GM06990 (cell line): ENCODE results near the gene MAPK11.

ENCODE experiments used
- DNase-seq: peaks from one replicate; pipeline ENCODE4 v3.0.0-alpha.2; 2011; ENCODE audit not compliant: insufficient read length; ENCODE audit errors: extremely low read depth
- H3K27me3 ChIP-seq: replicated peaks from 2 replicates; pipeline ENCODE4 v1.6.0; 2011; ENCODE audit warnings: low read length; ENCODE audit not compliant: control insufficient read depth, insufficient read depth
- H3K36me3 ChIP-seq: 2 replicates; pipeline ENCODE4 v1.5.1; 2011; ENCODE audit warnings: low read length; ENCODE audit not compliant: control insufficient read depth, insufficient read depth
- H3K4me3 ChIP-seq: replicated peaks from 2 replicates; pipeline ENCODE4 v1.5.1; 2011; ENCODE audit warnings: low read depth, mild to moderate bottlenecking, control low read depth, low read length
- CTCF ChIP-seq: IDR thresholded peaks from 2 replicates; pipeline ENCODE4 v1.5.1; 2011; ENCODE audit warnings: low read length, control low read depth, mild to moderate bottlenecking, inconsistent platforms; ENCODE audit not compliant: insufficient read depth, poor library complexity, severe bottlenecking

Gene MAPK11

DNA sequence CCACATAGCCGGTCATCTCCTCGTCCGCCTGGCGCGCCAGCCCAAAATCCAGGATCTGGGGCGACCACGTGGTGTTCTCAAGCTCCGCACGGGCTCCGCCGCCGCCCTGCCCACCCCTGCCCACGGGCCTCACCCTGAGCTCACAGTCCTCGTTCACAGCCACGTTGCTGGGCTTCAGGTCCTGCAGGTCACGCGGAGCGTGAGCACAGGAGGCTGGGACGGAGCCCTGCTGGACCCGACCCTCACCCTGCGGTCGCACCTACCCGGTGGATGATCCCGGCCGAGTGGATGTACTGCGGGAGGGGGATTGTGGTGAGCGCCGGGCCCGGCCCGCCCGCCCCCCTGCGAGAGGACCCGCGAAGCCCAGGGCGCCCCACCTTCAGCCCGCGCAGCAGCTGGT is 3.2 kb downstream of the MAPK11 start:
- DNase-seq: no peak
- no peaks in the 10 kb centered on the region; the same call in none of the 2 replicates for H3K36me3 ChIP-seq
- no peak for TF ChIP-seq CTCF
- H3K4me3 ChIP-seq: no peak overlapping the region
- no peaks in the 10 kb centered on the region for H3K27me3 ChIP-seq

DNA sequence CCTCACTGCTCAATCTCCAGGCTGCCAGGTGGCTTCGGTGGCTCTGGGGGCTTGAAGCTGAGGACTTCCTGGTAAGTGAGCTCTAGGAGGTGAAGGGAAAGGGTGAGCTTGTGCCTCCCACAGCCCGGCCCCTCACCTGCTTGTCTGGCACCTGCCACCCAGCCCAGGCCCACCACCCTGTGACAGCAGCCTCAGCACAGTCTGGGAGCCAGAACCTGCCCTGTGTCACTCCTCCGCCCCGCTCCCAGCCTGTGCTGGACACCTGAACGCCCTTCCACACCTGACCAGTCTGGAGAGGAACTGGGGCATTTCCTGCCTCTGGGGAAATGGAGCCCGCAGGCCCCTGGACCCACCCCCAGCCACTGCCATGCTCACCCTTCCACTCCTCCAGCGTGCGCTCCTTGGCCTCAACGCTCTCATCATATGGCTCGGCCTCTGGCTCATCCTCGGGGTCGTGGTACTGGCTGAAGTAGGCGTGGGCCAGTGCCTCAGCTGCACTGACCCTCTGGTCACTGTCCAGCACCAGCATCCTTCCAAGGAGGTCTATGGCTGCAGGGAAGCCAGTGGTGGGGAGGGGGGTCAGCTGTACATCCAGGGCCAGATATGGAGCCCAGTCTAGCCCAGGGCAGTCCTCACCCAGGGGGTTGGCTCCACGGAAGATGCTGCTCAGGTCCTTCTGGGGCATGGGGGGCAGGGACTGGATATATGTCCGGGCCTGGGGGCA is 5.1 kb downstream of the MAPK11 start:
- H3K36me3 ChIP-seq: no peaks in the 10 kb centered on the region; the same call in none of the 2 replicates
- no peaks in the 10 kb centered on the region for H3K27me3 ChIP-seq
- DNase-seq: no peak
- TF ChIP-seq CTCF: no peak
- H3K4me3 ChIP-seq: no peak overlapping the region

DNA sequence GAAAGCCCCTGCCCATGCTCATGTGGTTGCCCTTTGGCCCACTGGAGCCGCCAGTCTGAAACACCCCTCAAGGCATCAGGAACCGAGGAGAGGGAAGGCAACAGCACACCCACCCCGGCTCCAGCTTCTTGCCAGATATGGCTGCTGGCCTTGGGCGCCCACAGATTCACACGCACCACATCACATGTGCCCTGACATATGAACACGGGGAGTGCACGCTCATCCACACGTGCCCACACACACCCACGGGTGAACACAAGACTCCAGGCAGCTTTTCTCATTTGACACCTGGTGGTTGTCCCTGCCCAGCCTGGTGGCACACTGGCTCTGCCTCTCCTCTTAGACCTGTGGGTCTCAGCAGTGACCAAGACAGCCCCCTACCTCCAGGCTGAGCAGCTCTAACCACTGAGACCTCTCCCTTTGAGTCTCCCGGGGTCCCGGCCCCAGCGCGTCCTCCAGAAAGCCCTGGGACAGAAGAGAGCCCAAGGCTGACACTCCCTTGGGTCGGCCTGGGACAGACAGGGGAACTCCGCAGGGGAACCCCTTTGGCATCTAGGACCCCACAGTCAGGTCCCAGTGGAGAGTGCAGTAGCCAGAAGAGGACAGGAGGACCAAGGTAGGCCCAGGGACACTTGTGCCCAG is 6.0 kb downstream of the MAPK11 start:
- no peak overlapping the region for H3K4me3 ChIP-seq
- TF ChIP-seq CTCF: no peak

GRCh38 chr22:50262973-50263617 is 7.1 kb downstream of the MAPK11 start:
- Histone ChIP-seq H3K4me3 (no peak overlapping the region), H3K27me3 (no peaks in the 10 kb centered on the region), H3K36me3 (no peaks in the 10 kb centered on the region; the same call in none of the 2 replicates)
- DNase-seq: no peak
- TF ChIP-seq CTCF: no peak

More for the DNA sequence above, 6.0 kb downstream of the MAPK11 start:
- Histone ChIP-seq H3K36me3 (no peaks in the 10 kb centered on the region; the same call in none of the 2 replicates), H3K27me3 (no peaks in the 10 kb centered on the region)
- DNase-seq: no peak

- Histone ChIP-seq H3K4me3 (no peak overlapping the region), H3K36me3 (no peaks in the 10 kb centered on the region; the same call in none of the 2 replicates), H3K27me3 (no peaks in the 10 kb centered on the region)
- no peak for DNase-seq
- TF ChIP-seq CTCF: no peak
These were observed 7.7 kb downstream of the MAPK11 start for GRCh38 chr22:50262460-50262911.
